Anterior cingulate cortex (tissue), 58 donors: ENCODE results near the gene GASK1A.

ENCODE experiments used
- DNase-seq, 58 donors: peaks; one replicate each; lab custom pipeline; 2025; lab: John Stamatoyannopoulos, UW

Gene GASK1A

DNA sequence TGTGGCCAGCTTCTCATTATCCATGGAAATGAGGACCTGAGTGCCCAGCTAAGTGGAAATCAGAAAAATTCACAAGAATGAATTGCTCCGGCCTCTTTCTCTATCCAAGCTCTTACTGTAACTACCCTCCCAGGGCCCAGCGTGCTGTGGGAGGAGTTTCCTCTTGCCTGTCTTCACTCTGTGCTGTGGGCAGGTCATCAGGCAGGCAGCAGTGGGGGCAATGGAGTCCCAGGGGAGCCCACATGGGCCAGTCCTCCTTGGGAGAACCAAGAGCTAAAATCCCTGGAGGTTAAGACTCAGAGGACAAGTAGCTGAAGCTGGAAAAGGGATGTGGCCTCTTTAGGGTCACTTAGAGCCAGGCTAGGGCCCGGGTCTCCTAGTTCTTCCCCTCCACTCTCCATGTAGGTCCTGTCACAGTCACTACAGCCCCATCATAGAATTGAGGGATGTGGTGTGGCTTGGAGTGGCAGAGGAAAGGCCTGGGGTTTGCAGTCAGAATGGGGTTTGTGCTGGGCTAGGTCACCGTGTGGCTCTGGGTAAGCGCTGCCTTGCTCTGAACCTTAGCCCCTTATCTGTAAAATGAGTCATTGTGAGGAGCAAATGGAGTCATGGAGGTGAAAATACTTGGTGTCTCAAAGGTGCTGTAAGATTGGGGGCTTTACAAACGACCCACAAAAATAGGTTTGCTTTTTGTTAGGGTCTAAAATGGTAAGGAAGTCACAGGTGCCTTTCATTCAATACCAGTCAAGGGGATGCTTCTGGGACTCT is 3.7 kb downstream of the GASK1A start:
- no peak for DNase-seq

DNA sequence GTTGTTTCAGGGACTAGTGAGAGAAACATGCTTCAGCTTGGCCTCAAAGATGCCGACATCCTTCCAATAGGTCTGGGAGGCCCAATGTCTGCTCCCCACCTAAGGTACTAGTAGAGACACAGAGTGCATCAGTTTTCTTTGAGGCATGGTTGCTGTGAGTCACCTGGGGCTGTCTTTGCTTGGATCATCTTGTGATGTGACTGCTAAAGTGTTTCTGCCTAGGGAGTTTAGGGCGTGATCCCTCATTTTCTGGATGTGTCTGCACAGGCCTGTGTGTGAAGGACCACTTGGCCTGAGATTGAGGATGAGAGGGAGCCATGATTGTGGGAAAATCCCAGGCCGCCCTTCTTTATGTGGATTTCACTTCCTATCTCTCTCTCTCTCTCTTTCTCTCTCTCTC is 4.8 kb downstream of the GASK1A start:
- DNase-seq, result no peak

DNA sequence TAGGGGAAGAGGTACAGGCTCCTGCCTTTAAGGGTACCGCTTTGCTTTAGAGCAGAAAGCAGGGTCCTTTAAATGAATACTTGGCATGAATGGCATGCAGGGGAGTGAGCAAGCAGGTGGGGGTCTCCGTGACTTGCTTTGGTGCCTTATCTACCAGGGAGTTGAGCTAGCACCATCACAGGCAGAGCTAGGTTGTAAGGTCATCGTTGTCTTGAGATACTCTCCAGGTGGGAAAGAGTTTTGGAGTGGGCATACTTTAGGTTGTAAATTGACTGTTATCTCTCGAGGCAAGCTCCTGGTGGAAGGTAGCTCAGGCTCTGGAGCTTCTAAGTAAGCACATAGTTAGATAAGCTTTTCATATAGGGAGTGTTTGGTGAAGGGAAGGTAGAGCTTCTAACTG is 5.6 kb downstream of the GASK1A start:
- no peak for DNase-seq

DNA sequence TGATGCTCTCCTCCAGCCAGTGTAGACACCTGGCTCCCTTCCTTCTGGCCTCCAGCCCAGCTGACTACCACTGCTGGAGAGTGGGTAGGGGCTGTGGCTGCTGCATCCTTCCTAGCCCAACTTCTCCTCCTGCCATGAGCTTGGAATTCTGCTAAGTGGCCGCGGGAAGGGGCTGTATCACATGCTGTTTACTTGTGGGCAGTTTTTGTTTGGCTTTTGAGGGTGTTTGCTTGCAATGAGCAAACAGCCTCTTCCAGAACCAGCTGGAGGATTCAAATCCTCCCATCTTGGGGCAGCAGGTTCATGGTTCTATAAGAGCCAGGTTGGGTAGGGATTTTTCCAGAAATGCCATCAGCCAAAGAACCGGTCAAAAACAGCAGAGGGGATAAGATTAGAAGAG is 9.0 kb downstream of the GASK1A start:
- peak in 1 of 58 donors; percentile 31 for DNase-seq

DNA sequence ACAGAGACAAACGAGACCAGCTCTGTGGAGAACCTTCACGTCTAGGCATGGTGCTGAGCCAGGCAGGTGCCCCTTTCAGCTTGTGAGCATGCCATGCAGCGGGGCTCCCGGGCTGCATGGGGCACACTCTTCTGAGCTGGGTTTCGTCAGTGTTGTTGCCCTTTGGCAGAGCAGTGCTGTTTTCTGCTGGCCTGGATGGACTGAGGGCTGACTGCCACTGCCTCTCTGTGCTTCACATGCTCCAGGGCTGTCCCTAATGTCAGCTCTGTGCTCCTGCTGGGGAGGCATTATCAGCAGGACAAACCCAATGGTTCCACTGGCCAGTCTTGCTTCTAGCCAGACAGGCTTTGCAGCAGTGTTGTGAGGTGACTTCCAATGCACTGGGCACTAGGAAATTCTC is 9.5 kb downstream of the GASK1A start:
- peak in 22 of 58 donors; percentile 13 to 59 (median 29) for DNase-seq

DNA sequence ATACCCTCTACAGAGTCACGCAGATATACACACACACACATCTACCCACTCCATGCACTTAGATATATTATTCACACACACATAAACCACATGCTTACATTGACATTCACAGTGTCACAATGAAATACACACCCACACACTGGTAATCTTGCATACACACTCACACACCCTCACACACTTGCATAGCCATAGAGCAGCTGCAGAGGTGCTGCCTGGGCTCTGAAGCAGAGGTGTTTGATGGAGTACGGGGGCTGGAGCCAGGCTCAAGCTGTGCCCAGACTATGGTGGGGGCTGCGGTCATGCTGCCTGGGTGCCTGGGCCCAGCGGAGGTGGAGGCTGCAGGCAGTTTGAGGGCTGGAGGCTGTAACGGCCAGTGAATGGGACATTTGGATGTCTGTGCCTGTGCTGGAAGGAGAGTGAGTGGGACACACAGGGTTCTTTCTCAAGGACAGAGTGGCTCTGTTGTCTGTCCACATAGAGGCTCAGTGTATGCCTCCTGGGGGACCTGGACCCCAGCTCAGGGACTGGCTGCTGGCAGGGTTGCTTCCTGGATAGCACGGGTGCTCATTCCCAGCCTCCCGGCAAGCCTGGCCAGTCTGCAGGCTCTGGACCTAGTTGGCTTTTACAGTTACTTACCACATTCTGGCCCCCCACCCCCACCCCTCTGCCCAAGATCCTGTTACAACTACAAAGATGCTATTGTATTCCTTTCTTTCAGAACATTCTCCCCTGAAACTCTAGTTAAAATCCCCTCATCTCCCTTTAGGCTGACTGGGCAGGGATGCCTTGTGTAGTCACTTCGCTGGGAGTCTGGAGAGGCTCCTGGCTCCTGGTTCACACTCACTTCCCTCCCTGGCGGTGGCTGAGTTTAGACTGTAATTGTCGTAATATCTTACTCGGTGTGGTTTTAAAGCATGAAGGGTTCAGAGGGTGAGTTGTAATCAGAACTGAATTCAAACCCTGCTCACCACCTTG is 12.5 kb downstream of the GASK1A start:
- DNase-seq, result peak in 51 of 58 donors; percentile 35 to 88 (median 68)

DNA sequence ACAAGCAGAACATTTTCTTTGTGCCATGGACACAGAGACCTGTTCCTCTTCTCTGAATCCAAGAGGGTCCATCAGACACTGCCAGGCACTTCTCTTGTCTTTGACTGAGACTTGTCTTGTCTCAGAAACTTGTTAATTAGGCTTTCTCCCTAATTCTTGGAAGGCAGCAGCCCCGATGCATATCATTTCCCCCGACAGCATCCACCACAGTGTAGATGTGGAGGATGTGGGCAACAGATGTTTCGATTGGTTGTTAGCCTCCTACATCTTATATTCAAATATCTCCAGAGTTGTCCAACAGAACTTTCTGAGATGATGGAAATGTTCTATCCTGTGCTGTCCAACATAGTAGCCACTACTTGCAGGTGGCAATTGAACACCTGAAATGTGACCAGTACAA is 15.5 kb downstream of the GASK1A start:
- DNase-seq, result no peak

DNA sequence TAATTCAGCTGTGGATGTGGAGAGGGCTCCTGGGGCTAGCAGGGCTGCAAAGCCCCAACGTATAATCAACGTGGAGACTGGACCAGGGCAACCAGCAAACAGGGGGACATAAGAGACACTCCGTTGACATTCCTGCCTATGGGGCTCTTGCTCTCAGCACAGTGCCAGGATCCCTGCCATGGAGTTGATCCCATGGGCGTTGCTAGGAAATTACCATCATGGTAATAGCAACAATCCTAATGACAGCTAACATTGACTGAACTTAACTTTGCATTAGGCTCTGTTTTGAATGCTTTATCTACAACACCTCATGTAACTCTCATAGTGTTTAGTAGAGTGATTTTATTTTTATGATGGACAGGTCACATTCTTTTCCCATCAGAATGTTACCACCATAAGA is 16.9 kb downstream of the GASK1A start:
- DNase-seq, result no peak

DNA sequence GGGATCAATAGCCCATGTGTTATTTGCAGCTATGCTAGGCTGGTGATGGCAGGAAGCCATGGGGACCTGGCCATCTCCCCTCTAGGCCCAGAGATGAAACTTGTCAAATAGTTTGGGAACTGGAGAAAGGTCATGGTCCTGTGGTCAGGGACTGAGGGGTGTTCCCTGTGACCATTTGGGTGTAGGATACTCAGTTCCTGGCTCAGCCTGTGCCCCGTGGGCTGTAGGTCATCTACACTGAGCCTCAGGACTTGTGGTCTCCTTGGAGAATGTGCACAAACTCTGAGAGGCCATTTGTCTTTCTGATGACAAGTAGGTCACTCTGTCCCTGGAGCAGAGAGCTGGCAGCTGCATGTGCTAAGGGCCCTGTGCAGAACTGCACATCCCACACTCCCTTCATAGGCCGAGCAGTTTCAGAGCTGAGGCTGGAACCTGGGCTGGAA is 17.5 kb downstream of the GASK1A start:
- DNase-seq, result peak in 40 of 58 donors; percentile 14 to 81 (median 43)

DNA sequence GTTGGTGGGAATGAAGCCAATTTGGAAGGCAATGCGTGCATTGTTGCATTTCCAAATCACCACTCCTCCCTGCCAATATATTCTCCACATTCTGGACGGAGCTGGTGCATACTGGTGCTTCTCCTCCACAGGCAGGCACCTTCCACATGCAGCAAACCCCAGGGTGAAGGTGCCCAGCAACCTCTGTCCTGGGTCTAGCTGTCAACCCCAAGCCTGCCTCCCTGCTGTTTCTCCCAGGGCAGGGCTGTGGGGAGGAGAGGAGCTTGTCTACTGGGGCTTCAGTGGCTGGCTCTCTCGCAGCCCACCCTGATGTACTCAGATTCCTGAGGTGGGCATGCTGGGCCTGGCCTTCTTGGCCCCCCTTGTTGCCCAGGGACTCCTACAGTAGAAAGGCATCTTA is 20.1 kb downstream of the GASK1A start:
- DNase-seq, result no peak

DNA sequence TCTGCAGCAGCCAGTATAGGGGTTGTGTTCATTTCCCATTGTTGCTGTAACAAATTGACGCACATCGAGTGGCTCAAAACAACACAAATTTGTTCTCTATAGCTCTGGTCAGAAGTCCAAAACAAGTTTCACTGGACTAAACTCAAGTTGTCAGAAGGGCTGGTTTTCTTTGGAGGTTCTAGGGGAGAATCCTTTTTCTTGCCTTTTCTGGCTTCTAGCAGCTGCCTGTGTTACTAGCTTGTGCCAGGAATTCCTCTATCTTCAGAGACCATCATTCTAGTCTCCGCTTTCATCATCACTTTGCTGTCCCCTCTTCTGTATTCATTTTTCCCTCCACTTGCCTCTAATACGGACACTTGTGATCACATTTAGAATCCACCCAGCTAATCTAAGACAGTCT is 20.5 kb downstream of the GASK1A start:
- DNase-seq, result no peak

DNA sequence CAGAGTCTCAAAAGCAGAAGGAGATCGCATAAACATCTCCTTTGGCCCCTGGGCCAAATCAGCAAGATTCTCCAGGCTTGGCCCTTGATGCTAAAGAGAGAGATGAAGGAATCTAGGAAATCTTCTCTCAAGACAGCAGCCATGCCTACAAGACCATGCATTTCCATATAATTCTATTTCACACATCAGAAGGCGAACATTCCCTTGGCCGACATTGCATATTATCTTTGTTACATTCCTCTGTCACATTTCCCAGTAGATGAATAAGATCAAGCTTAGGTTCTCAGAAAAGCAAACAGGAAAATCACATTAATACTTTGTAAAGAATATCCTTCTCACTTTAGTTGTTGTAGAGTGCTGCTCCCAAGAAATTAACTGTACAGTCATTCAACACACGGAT is 21.3 kb downstream of the GASK1A start:
- DNase-seq, result no peak

DNA sequence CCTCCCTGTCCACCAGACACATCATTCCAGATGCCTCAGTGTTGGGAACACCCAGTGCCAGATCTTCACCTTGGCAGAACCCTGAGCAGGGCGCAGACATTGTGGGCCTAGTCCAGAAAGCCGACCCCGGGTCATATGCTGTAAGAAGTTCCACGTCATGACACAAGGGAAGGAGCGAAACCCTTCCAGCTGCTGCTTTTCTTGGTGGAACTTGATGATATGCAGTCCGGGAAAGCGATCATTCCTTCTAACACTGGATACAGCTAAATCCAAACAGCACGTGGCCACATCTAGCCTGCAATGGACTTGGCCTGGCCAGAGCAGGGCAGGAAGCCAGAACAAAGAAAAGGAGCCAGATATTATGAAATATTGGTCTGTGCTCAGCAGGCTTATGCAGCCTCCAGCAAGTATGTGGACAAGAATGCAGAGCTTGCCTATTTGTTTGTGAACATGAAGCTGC is 22.0 kb downstream of the GASK1A start:
- peak in 33 of 58 donors; percentile 4 to 73 (median 22) for DNase-seq

DNA sequence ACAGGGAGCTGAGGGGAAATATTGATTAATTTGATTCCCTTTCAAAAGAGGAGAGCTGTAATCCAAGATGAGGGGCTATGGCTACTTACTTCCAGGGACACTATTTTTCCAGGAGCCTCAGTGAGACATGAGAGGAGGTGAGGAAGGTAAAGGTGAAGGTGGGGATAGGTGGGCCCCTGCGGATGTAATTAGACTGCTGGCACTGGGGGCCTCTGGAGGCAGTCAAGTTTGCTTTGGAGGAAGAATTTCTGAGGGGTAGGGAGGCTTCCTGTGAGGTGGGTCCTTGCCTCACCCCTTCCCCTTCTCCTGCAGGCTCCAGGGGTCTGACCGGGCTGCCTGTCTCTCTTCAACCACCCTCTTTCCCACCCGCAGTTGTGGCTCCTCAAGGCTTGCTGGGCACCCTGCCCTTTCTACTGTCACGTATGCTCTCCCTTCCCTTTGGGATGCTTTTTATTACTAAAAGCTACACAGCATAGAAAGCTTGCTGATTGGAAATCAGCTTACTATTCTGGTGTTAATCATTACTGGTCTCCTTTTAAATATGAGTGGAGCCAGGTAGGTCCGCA is 22.5 kb downstream of the GASK1A start:
- DNase-seq, result no peak

DNA sequence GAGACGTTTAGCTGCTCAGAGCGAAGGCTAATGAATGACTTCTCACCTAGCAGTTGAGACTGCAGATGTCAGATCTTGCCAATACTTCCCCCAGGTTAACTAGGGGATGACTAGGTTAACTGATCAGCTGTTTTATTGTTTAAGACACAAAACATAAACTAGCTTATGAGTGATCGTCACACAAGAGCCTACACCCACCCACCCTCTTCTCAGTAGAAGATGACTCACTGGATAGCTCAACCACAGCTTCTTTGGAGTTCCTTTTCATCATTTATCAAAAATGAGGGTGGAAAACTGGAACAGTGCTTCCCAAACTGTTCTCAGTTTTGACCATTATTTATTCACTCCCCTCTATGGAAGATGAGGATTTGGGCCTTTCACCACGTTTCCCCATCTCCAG is 25.2 kb downstream of the GASK1A start:
- no peak for DNase-seq

DNA sequence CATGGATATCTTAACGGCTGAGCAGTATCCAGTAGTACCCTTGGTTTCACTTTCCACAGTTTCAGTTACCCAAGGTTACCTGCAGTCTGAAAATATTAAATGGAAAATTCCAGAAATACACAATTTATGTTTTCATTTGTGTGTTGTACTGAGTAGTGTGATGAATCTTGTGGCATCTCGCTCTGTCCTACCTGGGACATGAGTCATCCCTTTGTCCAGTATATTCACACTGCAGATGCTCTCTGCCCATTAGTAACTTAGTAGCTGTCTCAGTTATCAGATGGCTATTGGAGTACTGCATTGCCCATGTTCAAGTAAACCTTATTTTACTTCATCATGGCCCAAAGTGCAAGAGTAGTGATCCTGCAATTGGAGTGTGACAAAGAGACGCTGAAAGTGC is 26.1 kb downstream of the GASK1A start:
- no peak for DNase-seq

DNA sequence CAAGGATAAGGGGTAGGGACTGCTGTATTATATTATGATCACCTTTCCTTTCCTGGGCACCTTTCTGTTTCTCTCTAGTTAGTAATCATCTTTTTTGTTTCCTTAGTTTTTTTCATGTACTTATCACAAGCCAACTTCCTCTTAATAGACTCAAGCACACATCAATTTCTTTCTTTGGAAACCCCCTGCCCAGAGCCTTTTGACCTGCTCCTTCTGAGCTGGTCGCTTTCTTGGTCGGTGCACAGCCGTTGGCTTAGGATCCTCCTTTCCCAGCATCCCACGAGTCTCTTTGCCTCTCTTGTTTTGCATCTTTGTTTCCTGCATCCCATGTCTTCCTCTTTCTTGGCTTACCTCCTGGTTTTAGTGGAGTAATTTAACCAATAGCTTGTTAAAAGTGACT is 26.9 kb downstream of the GASK1A start:
- DNase-seq, result peak in 1 of 58 donors; percentile 4

DNA sequence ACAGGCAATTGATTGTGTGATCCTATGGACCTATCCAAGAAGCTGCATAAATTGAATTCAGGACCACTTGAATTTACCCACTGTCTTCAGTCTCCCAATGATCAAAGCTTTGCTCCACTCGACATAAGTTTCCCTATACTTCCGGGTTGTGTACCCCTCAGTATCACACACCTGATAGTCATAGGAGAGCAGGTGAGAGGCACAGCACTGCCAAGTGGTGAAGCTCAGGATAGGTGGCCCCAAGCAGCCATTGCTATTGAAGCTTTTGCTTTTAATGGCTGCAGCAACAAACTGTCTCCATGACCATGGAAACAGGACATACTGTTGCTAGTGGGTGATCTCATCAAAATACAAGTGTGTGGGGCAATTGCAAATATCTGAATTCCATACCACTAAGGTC is 27.7 kb downstream of the GASK1A start:
- no peak for DNase-seq

DNA sequence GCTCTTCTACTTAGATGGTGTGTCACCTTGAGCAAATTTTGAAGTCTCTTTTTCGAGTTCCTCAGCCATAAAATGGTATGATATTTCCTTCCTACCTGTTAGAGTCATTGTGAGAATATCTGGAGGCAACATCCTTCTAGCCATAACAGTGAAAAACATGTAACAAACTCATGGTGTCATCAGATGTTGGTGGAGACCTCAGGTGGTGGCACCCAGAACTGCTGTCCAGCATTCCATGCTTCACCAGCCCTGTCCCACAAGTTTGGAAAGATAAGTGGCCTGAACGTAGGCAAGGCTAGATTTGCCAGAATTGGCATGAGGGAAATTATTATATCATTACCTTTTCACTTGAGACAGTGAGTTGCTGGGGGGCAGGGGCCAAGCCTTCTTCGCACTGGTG is 30.4 kb downstream of the GASK1A start:
- no peak for DNase-seq

DNA sequence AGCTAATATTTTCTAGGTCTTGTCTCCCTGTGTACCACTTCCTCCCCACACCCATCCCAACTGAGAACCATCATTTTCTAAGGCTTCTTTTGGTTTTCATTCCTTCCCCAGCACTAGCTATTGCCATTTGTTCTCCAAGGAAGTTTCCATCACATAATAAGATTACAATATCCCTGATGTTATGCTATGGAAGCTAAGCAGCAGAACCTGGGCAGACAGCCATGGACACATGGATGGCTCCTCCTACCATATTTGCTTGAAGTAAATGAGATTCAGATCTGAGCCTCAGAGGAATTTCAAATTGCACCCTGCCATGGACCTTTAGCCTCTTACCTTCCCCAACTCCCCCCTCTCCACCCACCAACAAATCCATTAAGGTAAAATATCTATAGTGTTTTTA is 31.5 kb downstream of the GASK1A start:
- peak in 10 of 58 donors; percentile 5 to 43 (median 14) for DNase-seq

DNA sequence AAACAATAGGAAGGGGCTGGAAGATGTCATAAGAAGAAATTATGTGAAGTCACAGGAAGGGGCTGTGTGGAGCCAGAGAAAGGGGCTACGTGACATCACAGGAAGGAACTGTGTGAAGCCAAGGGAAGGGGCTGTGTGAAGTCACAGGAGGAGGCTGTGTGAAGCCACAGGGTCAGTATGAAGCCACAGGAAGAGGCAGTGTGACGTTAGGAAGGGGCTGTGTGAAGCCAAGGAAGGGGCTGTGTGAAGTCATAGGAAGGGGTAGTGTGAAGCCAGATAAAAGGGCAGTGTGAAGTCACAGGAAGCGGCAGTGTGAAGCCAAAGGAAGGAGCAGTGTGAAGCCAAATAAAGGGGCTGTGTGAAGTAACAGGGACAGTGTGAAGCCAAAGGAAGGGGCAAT is 32.5 kb downstream of the GASK1A start:
- DNase-seq, result no peak
